Measurements from ENCODE around the gene CNTN5.

DNA sequence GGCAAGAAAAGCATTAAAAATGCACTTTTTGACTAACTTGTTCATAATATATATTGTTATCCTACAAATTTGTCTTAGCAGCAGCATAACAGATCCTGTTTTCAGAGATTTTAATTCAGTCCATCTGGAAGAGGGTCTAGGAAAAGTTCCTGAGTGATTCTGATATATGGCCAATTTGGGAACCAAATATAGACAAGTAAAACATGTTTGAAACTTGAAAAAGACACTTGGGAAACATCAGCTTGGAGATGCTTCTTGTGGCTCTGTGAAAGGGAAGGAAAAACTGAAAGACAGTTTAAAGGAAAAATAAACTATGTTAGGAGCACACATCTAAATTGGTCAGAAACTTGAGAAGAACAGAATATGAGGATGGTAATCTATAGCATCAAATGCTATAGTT lies 697.5 kb downstream of the CNTN5 start:
- TF ChIP-seq, protein P1, sequence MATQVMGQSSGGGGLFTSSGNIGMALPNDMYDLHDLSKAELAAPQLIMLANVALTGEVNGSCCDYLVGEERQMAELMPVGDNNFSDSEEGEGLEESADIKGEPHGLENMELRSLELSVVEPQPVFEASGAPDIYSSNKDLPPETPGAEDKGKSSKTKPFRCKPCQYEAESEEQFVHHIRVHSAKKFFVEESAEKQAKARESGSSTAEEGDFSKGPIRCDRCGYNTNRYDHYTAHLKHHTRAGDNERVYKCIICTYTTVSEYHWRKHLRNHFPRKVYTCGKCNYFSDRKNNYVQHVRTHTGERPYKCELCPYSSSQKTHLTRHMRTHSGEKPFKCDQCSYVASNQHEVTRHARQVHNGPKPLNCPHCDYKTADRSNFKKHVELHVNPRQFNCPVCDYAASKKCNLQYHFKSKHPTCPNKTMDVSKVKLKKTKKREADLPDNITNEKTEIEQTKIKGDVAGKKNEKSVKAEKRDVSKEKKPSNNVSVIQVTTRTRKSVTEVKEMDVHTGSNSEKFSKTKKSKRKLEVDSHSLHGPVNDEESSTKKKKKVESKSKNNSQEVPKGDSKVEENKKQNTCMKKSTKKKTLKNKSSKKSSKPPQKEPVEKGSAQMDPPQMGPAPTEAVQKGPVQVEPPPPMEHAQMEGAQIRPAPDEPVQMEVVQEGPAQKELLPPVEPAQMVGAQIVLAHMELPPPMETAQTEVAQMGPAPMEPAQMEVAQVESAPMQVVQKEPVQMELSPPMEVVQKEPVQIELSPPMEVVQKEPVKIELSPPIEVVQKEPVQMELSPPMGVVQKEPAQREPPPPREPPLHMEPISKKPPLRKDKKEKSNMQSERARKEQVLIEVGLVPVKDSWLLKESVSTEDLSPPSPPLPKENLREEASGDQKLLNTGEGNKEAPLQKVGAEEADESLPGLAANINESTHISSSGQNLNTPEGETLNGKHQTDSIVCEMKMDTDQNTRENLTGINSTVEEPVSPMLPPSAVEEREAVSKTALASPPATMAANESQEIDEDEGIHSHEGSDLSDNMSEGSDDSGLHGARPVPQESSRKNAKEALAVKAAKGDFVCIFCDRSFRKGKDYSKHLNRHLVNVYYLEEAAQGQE (IDR thresholded peaks at IDR 0.05; ENCODE audit: borderline replicate concordance), result no peak
- TF ChIP-seq, protein P2, sequence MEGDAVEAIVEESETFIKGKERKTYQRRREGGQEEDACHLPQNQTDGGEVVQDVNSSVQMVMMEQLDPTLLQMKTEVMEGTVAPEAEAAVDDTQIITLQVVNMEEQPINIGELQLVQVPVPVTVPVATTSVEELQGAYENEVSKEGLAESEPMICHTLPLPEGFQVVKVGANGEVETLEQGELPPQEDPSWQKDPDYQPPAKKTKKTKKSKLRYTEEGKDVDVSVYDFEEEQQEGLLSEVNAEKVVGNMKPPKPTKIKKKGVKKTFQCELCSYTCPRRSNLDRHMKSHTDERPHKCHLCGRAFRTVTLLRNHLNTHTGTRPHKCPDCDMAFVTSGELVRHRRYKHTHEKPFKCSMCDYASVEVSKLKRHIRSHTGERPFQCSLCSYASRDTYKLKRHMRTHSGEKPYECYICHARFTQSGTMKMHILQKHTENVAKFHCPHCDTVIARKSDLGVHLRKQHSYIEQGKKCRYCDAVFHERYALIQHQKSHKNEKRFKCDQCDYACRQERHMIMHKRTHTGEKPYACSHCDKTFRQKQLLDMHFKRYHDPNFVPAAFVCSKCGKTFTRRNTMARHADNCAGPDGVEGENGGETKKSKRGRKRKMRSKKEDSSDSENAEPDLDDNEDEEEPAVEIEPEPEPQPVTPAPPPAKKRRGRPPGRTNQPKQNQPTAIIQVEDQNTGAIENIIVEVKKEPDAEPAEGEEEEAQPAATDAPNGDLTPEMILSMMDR (IDR thresholded peaks at IDR 0.05; ENCODE audit: poor library complexity, severe bottlenecking), result no peak
- TF ChIP-seq TAF1 (IDR thresholded peaks at IDR 0.05; ENCODE audit: low read depth) (no peak), SMC3 (conservative IDR thresholded peaks at IDR 0.05; ENCODE audit: poor library complexity) (no peak), EZH2 (IDR thresholded peaks at IDR 0.05; ENCODE audit: borderline replicate concordance, insufficient read depth, low read length, poor library complexity, severe bottlenecking) (no peak), POLR2AphosphoS5 (IDR thresholded peaks at IDR 0.05) (no peak)
